HG02885 (cell line): ENCODE measurements around the gene CYP20A1.

ENCODE experiments used
- ATAC-seq: cut with Tn5 transposase; IDR thresholded peaks from one replicate; pipeline ENCODE4 v1.9.1; 2021; ENCODE audit warnings: mild to moderate bottlenecking; ENCODE audit not compliant: unreplicated experiment, poor library complexity

The CYP20A1 gene

DNA sequence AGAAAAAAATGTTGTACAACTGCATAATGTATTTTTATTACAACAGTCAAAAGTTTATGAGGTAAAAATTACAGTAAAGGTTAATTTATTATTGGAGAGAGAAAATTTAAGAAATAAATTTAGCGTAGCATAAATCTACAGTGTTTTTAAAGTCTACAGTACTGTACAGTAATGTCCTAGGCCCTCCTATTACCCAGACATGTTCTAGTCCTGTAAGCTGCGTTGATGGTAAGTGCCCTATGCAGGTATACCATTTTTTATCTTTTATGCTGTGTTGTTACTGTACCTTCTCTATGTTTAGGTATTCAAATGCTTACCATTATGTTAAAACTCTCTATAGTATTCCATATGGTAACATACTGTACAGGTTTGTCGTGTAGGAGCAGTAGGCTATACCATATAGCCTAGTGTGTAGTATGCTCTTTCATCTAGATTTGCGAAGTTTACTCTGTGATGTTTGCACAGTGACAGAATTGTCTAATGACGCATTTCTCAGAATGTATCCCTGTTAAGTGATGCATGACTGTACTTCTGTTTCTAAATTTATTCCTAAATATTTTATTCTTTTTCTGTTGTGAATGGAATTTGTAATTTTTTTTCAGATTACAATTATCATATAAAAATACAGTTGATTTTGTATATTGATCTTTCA lies 113.9 kb downstream of the CYP20A1 start:
- no peak for ATAC-seq

DNA sequence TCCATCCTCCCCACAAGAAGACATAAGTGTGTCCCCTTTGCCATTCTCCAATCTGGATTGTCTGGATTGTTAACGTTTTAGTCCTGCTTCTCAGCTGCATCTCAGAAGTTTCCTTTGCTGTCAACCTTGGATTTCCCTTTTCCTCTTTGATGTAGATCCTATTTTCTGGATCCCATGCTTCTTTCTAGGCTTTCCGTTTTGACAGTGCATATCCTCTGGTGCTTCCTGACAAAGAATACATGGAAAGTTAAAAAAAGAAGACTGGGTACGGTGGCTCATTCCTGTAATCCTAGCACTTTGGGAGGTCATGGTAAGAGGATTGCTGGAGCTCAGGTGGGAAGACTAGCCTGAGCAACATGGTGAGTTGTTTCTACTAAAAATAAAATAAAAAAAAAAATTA lies 116.1 kb downstream of the CYP20A1 start:
- ATAC-seq: no peak
